Stimulated activated CD4-positive, alpha-beta T cell treated with anti-CD3 and anti-CD28 coated beads, Interleukin-12 subunit alpha, Interleukin-12 subunit beta, amount 100 ng/mL, for 4 hours (primary cell): Measurements from ENCODE around the gene TAS2R43.
"Not testable (repeated sequence)": the region's sequence is repeated elsewhere in the genome, so short reads cannot be mapped to it uniquely, and the experiment has no call there.

ENCODE experiments used
- DNase-seq: peaks from one replicate; pipeline ENCODE4 v3.0.0-alpha.2; 2020

Gene TAS2R43, protein sequence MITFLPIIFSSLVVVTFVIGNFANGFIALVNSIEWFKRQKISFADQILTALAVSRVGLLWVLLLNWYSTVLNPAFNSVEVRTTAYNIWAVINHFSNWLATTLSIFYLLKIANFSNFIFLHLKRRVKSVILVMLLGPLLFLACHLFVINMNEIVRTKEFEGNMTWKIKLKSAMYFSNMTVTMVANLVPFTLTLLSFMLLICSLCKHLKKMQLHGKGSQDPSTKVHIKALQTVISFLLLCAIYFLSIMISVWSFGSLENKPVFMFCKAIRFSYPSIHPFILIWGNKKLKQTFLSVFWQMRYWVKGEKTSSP

DNA sequence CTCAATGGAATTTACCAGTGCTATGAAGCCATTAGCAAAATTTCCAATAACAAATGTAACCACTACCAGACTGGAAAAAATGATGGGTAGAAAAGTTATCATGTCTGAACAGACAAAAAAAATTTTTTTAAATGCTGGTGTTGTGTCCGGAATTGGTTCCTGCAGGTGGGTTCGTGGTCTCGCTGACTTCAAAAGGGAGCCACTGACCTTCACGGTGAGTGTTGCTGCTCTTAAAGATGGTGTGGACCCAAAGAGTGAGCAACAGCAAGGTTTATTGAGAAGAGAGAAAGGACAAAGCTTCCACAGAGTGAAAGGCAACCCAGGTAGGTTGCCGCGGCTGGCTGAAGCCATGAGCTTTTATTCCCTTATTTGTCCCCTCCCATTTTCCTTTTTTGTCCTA is at the start of gene TAS2R43:
Gene TAS2R43, minus strand, starts transcription at position 186 of the 400 bp plus-strand sequence. Its CDS starts 84 bp downstream, at position 102.
- DNase-seq, result no peak

DNA sequence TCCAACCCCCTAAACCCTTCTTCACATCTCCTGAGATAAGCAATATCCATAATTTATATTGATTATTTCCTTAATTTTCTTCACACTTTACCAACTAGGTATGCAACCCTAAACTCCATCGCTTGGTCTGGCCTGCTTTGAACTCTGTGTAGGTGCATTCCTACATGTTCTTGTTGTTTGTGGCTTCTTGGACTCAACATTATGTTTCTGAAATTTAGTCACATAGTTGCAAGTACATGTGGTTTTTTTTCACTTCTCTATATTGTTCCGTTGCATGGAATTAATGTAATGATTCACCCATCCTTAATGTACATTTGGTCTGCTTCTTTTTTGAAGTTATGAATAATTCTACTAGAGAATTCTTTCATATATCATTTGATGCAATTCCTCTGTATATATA is 44.0 kb upstream of the TAS2R43 start:
- DNase-seq, result no peak

DNA sequence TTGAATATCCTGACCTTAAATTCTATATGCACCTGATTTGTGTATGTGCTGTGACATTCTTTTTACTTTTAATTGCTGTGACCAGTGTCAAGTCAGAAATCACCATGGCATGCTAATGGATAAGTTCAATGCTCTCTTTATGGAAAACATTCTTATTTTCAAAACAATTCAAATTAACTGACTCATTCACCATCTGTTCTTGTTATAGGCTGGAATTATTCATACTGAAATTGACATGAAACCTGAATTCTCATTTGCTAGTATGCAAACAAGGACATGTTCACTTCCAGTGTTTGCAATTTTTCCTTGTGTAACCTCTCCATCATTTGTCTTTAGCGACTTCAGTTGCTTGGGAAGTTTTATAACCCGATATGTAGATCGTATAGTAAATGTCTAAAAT is 42.2 kb upstream of the TAS2R43 start, which contains the start of gene TAS2R30:
Gene TAS2R30, minus strand, starts transcription at position 340 of the 400 bp plus-strand sequence. CDS start 400 bp downstream, outside the sequence.
- DNase-seq, result no peak

- no peak for DNase-seq
These were observed 41.7 kb upstream of the TAS2R43 start for GRCh38 chr12:11133816-11134215.

DNA sequence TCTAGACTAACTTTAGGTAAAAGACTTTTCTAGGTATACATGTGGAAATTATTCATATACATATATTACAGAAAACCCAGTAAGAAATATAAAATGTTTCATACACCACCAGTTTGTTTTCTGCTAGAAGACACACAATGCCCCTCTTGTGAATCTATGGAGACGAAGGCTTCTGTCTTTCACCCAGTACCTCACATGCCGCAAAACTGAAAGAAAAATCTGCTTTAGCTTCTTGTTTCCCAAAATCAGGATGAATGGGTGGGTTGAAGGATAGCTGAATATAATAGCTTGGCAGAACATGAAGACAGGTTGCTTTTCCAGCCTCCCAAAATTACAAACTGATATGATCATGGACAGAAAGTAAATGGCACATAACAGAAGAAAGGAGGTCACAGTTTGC is 41.0 kb upstream of the TAS2R43 start:
- no peak for DNase-seq

DNA sequence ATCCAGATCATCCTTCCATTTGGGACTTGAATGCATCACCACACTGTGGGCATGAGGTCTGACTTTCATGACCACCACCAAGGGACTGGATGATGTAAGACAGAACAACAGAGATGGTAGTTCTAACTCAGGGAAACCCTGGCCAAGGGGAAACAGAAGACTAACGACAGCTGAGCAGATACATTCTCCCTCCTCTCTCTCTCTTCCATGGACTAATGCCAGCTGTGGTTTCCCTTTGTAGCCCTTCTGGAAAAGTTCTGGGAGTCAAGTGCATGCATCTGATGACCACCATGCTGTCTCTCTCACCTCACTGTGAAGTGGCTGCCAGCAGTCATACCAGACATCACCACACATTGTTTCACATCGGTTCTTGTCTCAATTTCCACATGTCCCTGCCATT is 38.9 kb upstream of the TAS2R43 start:
- no peak for DNase-seq

DNA sequence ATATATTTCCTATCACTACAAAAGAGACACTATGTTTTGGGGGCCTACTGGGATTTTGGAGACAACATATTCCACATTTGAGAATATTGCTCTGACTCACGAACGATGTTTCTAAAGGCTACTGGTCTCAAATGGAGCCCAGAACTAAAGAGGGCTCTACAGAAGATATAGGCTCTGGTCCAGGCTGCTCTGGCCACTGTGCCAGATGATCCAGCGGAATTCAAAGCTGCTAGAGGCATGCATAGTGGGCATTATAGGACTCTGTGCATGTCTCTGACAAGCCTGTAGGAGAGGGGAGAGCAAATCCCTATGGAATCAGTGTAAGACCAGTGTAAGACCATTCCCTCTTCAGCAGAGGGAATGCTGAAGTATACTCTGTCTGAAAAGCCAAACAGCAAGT is 38.3 kb upstream of the TAS2R43 start:
- DNase-seq, result no peak

DNA sequence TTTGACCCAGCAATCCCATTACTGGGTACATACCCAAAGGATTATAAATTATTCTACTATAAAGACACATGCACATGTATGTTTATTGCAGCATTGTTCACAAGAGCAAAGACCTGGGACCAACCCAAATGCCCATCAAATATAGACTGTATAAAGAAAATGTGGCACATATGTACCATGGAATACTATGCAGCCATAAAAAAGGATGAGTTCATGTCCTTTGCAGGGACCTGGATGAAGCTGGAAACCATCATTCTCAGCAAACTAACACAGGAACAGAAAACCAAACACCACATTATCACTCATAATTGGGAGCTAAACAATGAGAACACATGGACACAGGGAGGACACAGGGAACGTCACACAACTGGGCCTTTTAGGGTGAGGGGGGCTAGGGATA is 22.0 kb upstream of the TAS2R43 start:
- not testable (repeated sequence) for DNase-seq

- not testable (repeated sequence) for DNase-seq
These were observed 19.1 kb upstream of the TAS2R43 start for GRCh38 chr12:11111213-11111612.

- DNase-seq, result no peak
These were observed 16.7 kb upstream of the TAS2R43 start for GRCh38 chr12:11108862-11109261.

DNA sequence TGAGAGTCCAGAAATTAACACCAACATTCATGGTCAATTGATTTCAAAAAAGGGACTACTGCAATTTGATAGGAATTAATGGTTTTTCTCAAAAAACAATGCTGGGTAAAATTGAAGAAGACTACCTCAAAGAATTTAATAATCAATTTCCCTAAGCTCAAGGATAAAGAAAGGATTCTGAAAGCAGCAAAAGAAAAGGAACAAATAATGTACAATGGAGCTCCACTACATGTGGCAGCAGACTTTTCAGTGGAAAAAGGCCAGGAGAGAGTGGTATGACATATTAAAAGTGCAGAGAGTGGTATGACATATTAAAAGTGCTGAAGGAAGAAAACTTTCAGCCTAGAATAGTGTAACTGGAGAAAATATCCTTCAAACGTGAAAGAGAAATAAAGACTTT is 15.6 kb upstream of the TAS2R43 start:
- no peak for DNase-seq

DNA sequence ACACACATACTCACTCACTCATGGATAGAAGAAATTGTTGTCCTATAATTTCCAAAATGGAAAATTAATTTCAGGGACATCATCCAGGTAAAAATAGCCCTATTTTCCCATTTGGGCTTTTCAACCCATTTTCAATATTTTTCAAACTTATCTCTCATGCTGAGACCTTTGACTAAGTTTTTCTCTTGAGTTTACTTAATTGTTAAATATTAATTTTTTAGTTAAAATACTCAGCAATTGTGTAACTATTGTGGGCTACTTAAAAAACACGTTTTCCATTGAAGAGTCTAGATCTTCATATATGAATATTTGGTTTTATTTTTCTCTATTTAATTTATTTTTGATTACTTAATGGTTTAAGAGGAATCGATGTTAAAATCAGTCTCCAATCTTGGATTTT is 14.2 kb upstream of the TAS2R43 start:
- no peak for DNase-seq

GRCh38 chr12:11105546-11105945 is 13.4 kb upstream of the TAS2R43 start:
- DNase-seq, result no peak

DNA sequence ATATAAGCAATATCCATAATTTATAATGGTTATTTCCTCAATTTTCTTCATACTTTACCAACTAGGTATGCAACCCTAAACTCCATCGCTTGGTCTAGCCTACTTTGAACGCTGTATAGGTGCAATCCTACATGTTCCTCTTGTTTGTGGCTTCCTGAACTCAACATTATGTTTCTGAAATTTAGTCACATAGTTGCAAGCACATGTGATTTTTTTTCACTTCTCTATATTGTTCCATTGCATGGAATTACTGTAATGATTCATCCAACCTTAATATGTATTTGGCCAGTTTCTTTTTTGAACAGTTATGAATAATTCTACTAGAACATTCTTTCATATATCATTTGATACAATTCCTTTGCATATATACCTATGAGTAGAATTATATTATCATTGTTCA is 2.8 kb upstream of the TAS2R43 start:
- DNase-seq, result not testable (repeated sequence)

DNA sequence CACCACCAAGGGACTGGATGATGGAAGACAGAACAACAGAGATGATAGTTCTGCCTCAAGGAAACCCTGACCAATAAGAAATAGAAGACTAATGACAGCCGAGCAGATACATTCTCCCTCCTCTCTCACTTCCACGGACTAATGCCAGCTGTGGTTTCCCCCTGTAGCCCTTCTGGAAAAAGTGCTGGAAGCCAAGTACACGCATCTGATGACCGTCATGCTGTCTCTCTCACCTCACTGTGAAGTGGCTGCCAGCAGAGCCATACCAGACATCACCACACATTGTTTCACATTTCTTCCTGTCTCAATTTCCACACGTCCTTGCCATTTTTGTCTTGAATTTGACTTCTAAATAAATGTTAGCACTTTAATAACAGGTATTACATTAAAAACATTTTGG is 2.9 kb downstream of the TAS2R43 start:
- no peak for DNase-seq

DNA sequence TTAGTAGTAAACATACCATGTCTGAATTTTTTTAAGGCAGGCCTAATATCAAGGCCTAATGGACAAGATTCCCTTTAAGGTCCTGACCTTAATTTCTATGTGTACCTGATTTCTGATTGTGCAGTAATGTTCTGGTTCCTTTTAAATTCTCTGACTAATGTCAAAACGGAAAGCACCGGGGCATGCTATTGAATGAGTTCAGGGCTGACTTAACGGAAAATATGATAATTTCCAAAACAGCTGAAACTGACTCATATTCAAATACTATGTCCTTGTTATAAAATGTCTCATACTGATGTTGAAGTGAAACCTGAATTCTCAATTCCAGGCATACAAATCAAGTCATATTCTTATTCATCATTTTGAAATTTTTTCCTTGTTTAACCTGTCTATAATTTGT is 6.7 kb downstream of the TAS2R43 start:
- no peak for DNase-seq

DNA sequence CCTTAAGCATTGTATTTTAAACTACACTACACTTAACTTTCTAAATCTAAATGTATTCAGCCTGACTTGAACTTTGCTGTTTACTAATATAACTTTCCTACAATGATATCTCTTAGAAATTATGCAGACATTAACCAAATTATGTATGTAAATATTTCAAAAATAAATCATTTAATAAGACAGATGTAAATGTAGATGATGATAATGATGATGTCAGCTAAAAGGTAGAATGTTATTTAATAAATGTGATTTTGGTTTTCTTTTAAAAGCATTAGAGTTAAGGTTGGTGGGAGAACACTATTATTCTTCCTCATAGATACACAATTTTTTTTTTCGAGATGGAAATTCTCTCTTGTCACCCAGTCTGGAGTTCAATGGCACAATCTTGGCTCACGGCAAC is 10.1 kb downstream of the TAS2R43 start:
- DNase-seq, result no peak

DNA sequence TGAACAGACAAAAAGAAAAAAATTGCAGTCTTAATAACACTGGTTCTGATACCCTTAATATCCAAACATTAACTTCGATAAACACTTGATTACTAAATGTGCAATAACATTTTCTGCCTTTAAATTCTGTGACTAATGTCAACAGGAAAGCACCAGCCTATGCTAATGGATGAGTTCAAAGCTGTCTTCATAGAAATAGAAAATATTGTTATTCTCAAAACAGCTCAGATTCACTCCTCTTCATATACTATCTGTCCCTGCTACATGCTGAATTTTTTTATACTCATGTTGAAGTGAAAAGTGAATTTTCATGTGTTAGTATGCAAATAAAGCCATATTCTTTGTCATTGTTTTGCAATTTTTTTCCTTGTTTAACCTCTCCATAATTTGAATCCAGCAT is 13.9 kb downstream of the TAS2R43 start:
- DNase-seq, result no peak

- no peak for DNase-seq
These were observed 16.5 kb downstream of the TAS2R43 start for GRCh38 chr12:11075642-11076041.

GRCh38 chr12:11071414-11071813 is 20.7 kb downstream of the TAS2R43 start:
- DNase-seq, result no peak

DNA sequence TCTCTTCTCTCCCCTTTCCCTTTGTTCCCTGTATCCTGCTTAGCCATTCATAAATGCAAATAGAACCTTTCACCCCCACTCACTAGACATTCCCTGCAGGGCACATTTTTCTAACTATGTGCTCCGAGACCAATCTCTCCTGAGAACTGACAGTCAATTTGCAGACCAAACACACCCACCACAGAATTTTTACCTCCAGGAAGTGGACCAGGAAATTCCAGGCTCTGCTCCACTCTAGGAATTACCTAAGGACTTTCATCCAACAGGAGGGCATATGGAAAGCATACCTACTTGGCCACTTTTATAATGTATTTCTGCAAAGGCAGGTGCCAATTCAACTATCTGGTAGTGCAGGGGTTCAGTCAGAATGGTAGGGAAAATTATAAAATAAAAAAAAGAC is 21.1 kb downstream of the TAS2R43 start:
- no peak for DNase-seq

- no peak for DNase-seq
These were observed 22.2 kb downstream of the TAS2R43 start for GRCh38 chr12:11069854-11070365.

- no peak for DNase-seq
These were observed 24.6 kb downstream of the TAS2R43 start for GRCh38 chr12:11067514-11067913.

GRCh38 chr12:11062194-11062593 is 29.9 kb downstream of the TAS2R43 start, which contains the start of gene TAS2R46:
TSS of gene TAS2R46 (minus strand) at chr12:11062294. CDS start at chr12:11062294, 0 bp downstream.
- DNase-seq, result not testable (repeated sequence)

DNA sequence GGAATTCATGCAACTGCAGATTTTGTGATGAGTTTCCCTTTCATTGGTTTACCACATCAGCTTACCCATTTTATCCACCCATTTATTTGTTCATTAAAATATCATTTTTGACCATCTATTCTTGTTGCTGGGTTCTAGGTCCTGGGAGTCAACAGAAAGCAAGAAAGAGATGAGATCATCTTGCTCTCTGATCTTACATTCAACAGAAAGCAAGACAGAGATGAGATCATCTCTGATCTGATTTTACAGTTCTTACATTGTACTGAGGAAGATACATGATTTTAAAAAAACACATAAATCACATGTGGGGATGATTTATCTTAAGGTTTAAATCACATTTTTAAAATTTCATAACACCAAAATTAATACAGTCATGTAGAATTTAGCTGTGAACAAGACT is 32.3 kb downstream of the TAS2R43 start:
- no peak for DNase-seq
